ENCODE results near the gene ZDHHC15. TPM values are rescaled to one million over a fixed set of nuclear protein-coding genes. Genes with fewer than 3 reads are reported as not detected.
"Not testable (repeated sequence)": the region's sequence is repeated elsewhere in the genome, so short reads cannot be mapped to it uniquely, and the experiment has no call there.

The ZDHHC15 gene
- total RNA-seq, 1 donor from 2014 or later, result 6.4 TPM

GRCh38 chrX:75365243-75365975, 157.4 kb downstream of the ZDHHC15 start:
- Histone ChIP-seq H3K4me3 (no peak overlapping the region), H3K4me1 (no peaks in the 10 kb centered on the region), H3K27ac (no peak overlapping the region), H3K27me3 (no peaks in the 10 kb centered on the region), H3K36me3 (no peaks in the 10 kb centered on the region), H3K9me3 (no peaks in the 10 kb centered on the region)
- intact Hi-C loops (cut with DNase I), result no loop called here
- no peak for TF ChIP-seq CTCF (IDR thresholded peaks at IDR 0.05)
- no peak for DNase-seq (ENCODE audit: low spot score in 2 of 2)

- no peak for TF ChIP-seq CTCF (IDR thresholded peaks at IDR 0.05)
- intact Hi-C loops (cut with DNase I), result no loop called here
Measured at GRCh38 chrX:75361788-75362187, 161.0 kb downstream of the ZDHHC15 start.

GRCh38 chrX:75348601-75349000, 174.2 kb downstream of the ZDHHC15 start:
- H3K36me3 ChIP-seq; intact Hi-C loops (cut with DNase I); H3K27ac ChIP-seq; DNase-seq (ENCODE audit: low spot score in 2 of 2); H3K4me3 ChIP-seq; H3K4me1 ChIP-seq; H3K27me3 ChIP-seq: not testable (repeated sequence)
- H3K9me3 ChIP-seq, result peaks cover 0 to 12% of the 10 kb centered on the region in 2 donors

More at GRCh38 chrX:75361788-75362187, 161.0 kb downstream of the ZDHHC15 start:
- Histone ChIP-seq H3K36me3 (no peaks in the 10 kb centered on the region), H3K4me3 (no peak overlapping the region), H3K27ac (no peak overlapping the region), H3K9me3 (no peaks in the 10 kb centered on the region), H3K4me1 (no peaks in the 10 kb centered on the region), H3K27me3 (no peaks in the 10 kb centered on the region)
- no peak for DNase-seq (ENCODE audit: low spot score in 2 of 2)

- Histone ChIP-seq H3K27ac (no peak overlapping the region), H3K4me3 (no peak overlapping the region), H3K9me3 (peaks cover 0 to 7% of the 10 kb centered on the region in 2 donors), H3K4me1 (no peaks in the 10 kb centered on the region), H3K36me3 (peaks cover 2 to 10% of the 10 kb centered on the region in 2 donors), H3K27me3 (no peaks in the 10 kb centered on the region)
- DNase-seq (ENCODE audit: low spot score in 2 of 2), result no peak
- no peak for TF ChIP-seq CTCF (IDR thresholded peaks at IDR 0.05)
- intact Hi-C loops (cut with DNase I), result no loop called here
Measured at GRCh38 chrX:75337525-75337924, 185.3 kb downstream of the ZDHHC15 start.

GRCh38 chrX:75335127-75335458, 187.7 kb downstream of the ZDHHC15 start:
- Histone ChIP-seq H3K27ac (no peak overlapping the region), H3K4me1 (no peaks in the 10 kb centered on the region), H3K36me3 (peaks cover 2 to 10% of the 10 kb centered on the region in 2 donors), H3K9me3 (peaks cover 0 to 17% of the 10 kb centered on the region in 2 donors), H3K27me3 (no peaks in the 10 kb centered on the region), H3K4me3 (no peak overlapping the region)
- TF ChIP-seq CTCF (IDR thresholded peaks at IDR 0.05), result no peak
- DNase-seq (ENCODE audit: low spot score in 2 of 2), result no peak
- intact Hi-C loops (cut with DNase I), result no loop called here

- H3K27ac ChIP-seq; H3K4me3 ChIP-seq; intact Hi-C loops (cut with DNase I); H3K27me3 ChIP-seq; H3K4me1 ChIP-seq; DNase-seq (ENCODE audit: low spot score in 2 of 2): not testable (repeated sequence)
- peaks cover 2 to 14% of the 10 kb centered on the region in 2 donors for H3K36me3 ChIP-seq
- peaks cover 0 to 22% of the 10 kb centered on the region in 2 donors for H3K9me3 ChIP-seq
Measured at GRCh38 chrX:75334407-75335126, 188.3 kb downstream of the ZDHHC15 start.

Measured in ascending aorta (tissue), 2 donors.